ENCODE results near the gene TNNC2.

DNA sequence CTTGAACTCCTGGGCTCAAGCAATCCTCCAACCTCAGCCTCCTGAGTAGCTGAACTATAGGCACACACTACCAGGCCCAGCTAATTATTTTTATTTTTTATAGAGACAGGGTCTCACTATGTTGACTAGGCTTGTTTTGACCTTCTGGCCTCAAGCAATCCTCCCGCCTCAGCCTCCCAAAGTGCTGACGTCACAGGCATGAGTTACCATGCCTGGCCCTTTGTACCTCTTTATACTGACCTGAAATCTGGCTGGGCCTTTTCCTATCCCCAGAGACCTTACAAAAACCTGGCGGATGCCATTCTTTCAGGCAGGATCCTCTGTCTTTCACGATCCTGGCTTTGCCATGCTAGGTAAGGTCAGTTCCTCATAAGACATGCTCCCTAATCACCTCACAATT is 47.0 kb downstream of the TNNC2 start:
- TF ChIP-seq, protein P1, sequence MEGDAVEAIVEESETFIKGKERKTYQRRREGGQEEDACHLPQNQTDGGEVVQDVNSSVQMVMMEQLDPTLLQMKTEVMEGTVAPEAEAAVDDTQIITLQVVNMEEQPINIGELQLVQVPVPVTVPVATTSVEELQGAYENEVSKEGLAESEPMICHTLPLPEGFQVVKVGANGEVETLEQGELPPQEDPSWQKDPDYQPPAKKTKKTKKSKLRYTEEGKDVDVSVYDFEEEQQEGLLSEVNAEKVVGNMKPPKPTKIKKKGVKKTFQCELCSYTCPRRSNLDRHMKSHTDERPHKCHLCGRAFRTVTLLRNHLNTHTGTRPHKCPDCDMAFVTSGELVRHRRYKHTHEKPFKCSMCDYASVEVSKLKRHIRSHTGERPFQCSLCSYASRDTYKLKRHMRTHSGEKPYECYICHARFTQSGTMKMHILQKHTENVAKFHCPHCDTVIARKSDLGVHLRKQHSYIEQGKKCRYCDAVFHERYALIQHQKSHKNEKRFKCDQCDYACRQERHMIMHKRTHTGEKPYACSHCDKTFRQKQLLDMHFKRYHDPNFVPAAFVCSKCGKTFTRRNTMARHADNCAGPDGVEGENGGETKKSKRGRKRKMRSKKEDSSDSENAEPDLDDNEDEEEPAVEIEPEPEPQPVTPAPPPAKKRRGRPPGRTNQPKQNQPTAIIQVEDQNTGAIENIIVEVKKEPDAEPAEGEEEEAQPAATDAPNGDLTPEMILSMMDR (conservative IDR thresholded peaks at IDR 0.05) = no peak
- TF ChIP-seq EZH2 (IDR thresholded peaks at IDR 0.05; ENCODE audit: low read depth) = no peak
